Rectal smooth muscle tissue (tissue), 1 donor: ENCODE results near the gene PSMD13.
"Not testable (repeated sequence)": the region's sequence is repeated elsewhere in the genome, so short reads cannot be mapped to it uniquely, and the experiment has no call there.

Source experiments
- H3K27ac ChIP-seq: one replicate; pipeline ENCODE4 v1.7.0; 2013; ENCODE audit warnings: low read depth, low read length, inconsistent platforms
- H3K27me3 ChIP-seq: one replicate; pipeline ENCODE4 v1.7.0; 2013; ENCODE audit warnings: low read length; ENCODE audit not compliant: control insufficient read depth, insufficient read depth
- H3K36me3 ChIP-seq: one replicate; pipeline ENCODE4 v1.7.0; 2013; ENCODE audit warnings: low read length; ENCODE audit not compliant: control insufficient read depth, insufficient read depth
- H3K4me1 ChIP-seq: one replicate; pipeline ENCODE4 v1.7.0; 2013; ENCODE audit warnings: low read length; ENCODE audit not compliant: control insufficient read depth, insufficient read depth
- H3K4me3 ChIP-seq: one replicate; pipeline ENCODE4 v1.7.0; 2013; ENCODE audit warnings: low read length
- H3K9ac ChIP-seq: one replicate; pipeline ENCODE4 v1.7.0; 2013; ENCODE audit warnings: low read length

Gene PSMD13

DNA sequence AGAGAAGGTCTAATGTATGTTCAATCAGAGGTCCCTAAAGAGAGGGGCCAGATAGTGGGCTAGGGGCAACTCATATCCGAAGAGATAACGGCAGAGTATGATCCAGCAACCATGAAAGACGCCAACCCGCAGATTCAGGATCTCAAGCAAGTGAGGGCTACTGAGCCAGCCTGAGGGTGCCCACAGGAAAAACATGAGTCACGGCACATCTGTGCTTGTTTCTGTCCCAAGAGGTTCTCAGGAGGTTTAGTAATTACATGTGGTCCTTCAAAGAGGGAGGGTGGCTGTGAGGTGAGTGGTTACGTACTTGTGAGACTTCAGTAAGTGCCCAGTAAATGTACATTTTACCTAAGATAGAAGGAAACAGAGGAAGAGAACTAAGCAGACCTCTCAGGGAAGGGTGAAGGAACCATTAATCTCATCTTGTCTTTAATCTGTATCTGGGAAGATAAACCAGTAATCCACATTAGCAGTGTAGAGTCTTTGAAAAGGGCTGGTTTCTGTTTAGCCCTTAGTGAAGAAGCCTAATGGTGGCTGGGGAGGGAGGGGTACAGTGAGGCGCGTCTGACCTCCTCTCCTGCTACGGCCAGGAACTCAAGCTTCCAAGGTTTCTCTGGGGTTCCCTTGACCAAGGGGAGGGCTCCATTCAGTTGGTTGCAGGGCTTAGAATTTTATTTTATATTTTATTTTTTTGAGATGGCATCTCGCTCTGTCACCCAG, 10.9 kb upstream of the PSMD13 start:
- H3K36me3 ChIP-seq: peaks cover 4% of the 10 kb centered on the region
- no peak overlapping the region for H3K27ac ChIP-seq
- H3K27me3 ChIP-seq: no peaks in the 10 kb centered on the region
- no peak overlapping the region for H3K4me3 ChIP-seq
- H3K4me1 ChIP-seq: no peaks in the 10 kb centered on the region
- H3K9ac ChIP-seq: no peak overlapping the region

DNA sequence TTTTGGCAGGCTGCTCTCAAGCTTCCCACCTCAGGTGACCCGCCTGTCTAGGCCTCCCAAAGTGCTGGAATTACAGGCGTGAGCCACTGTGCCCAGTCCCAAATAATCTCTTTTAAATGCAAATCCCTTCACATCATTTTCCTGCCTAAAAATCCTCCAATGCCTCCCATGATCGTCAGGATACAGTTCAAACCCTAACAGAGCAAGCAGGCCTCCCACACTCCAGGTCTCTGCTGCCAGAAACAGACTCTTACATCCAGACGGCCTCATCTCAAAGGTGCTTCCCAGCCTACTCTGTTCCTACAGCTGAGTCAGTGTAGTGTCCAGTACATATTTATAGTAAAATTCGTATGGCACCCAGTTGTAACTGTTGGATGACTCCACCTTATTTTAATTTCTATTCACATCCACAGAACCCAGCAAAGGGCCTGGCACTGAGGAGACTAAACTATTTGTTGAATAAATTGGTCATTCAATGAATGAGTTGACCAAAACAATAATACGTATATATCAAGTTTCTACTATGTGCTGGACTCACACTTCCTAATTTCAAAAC, 8.9 kb upstream of the PSMD13 start:
- Histone ChIP-seq H3K27ac (no peak overlapping the region), H3K4me1 (no peaks in the 10 kb centered on the region), H3K27me3 (no peaks in the 10 kb centered on the region), H3K9ac (no peak overlapping the region), H3K4me3 (no peak overlapping the region), H3K36me3 (peaks cover 9% of the 10 kb centered on the region)

GRCh38 chr11:230431-230830, 6.3 kb upstream of the PSMD13 start:
- Histone ChIP-seq H3K9ac (no peak overlapping the region), H3K27me3 (no peaks in the 10 kb centered on the region), H3K36me3 (peaks cover 8% of the 10 kb centered on the region), H3K27ac (no peak overlapping the region), H3K4me3 (no peak overlapping the region), H3K4me1 (peaks cover 2% of the 10 kb centered on the region)

DNA sequence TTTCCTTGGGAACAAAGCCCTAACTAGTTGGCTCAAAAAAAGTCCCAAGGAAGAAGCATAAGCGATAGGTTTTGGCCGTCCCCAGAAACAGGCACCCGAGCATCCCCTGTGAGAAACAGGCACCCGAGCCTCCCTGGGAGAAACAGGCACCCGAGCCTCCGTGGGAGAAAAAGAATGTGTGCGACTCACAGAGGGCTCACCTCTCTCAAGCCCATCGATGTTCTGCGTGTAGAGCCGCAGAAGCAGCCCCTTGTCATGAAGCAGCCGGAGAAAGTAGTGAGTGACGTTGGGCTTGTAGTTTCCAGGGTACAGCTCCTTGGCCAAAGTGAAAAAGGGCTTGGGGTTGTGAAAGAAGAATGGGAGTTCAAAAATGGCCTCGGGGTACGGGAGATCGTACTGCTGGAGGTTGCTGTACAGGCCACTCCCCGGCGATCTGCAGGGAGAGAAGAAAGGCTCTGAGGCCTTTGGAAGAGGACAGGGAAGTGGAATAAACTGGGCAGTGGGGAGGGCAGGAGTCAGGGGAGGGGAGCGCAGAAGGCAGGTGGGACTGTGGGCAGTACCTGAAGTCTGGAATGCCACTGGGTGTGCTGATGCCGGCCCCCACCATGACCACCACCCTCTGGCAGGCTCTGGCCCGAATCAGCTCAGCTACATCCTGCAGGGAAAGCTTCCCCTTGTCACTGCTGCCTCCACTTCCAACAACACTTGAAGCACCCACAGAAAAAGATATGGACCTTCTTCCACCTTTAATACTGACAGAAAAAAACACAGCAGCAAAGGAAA, 3.8 kb upstream of the PSMD13 start:
- Histone ChIP-seq H3K27ac (no peak overlapping the region), H3K27me3 (no peaks in the 10 kb centered on the region), H3K9ac (no peak overlapping the region), H3K36me3 (peaks cover 8% of the 10 kb centered on the region), H3K4me3 (no peak overlapping the region), H3K4me1 (peaks cover 8% of the 10 kb centered on the region)

GRCh38 chr11:235180-235579, 1.6 kb upstream of the PSMD13 start:
- peak overlapping the region; percentile 88 for H3K9ac ChIP-seq
- H3K27ac ChIP-seq: no peak overlapping the region
- peak overlapping the region; percentile 98 for H3K4me3 ChIP-seq
- peaks cover 10% of the 10 kb centered on the region for H3K36me3 ChIP-seq
- peaks cover 8% of the 10 kb centered on the region for H3K4me1 ChIP-seq
- H3K27me3 ChIP-seq: no peaks in the 10 kb centered on the region

DNA sequence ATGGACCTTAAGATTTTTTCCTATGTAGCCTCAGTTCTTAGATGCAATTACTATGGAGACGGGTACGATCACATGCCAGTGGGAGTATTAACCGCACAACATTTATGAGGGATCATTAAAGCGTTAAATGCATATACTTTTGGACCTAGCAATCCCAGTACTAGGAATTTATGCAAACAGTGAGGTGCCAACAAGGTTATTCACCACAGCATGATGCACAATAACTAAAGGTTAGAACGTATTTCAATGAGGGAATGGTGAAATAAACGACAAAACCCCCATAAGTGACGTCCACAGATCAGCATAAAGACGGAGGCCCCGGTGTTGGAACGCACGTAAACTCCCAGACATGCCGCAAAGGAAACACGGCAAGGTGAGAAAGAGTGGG, 1.2 kb upstream of the PSMD13 start:
- peaks cover 10% of the 10 kb centered on the region for H3K36me3 ChIP-seq
- H3K27ac ChIP-seq: peak overlapping the region; percentile 95
- H3K9ac ChIP-seq: peak overlapping the region; percentile 88
- peaks cover 8% of the 10 kb centered on the region for H3K4me1 ChIP-seq
- no peaks in the 10 kb centered on the region for H3K27me3 ChIP-seq
- peak overlapping the region; percentile 98 for H3K4me3 ChIP-seq

DNA sequence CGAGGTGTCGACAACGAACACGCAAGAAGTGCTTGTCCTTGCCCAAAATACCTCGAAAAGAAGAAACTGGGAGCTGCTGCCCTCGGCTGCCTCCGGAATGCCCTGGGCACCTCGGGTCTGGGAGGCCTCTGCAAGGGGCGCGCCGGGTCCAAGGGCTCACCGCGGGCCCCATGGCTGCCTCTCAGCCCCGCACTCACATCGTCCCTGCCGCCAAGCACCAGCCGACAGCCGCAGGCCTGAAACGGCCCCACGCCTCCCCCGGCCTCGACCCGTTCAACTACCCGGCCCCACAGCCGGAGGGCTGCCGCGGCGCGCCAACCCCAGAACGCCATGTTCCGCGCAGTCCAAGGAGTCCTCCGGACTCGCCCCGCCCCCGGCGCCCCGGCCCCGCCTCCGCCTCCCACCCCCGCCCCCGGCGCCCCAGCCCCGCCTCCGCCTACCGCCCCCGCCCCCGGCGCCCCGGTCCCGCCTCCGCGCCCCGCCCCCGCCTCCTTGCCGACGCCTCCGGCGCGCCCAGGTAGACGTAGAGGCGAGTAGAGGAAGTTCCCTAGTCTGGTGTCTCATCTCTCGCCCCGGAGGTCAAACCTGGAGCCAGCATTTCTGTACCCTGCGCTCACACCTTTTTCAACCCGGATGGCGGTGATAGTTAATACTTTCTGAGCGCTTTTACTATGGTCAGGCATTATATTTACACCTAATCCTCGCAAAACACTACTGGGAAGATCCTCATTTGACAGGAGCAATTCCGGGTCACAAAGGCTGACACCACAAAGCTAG, 591 bp upstream of the PSMD13 start, which contains the start of gene SIRT3:
Gene SIRT3, minus strand, starts transcription at position 346 of the 777 bp plus-strand sequence. Its CDS starts 14 bp downstream, at position 332.
- Histone ChIP-seq H3K9ac (peak within 1 kb of the TSS; percentile 88), H3K27ac (peak within 1 kb of the TSS; percentile 97), H3K27me3 (no peaks in the 10 kb centered on the region), H3K36me3 (peaks cover 10% of the 10 kb centered on the region), H3K4me1 (peaks cover 8% of the 10 kb centered on the region), H3K4me3 (peak within 1 kb of the TSS; percentile 98)

GRCh38 chr11:238346-238745, 1.6 kb downstream of the PSMD13 start:
- not testable (repeated sequence) for H3K9ac ChIP-seq, H3K4me3 ChIP-seq, H3K27ac ChIP-seq, H3K4me1 ChIP-seq, H3K27me3 ChIP-seq
- H3K36me3 ChIP-seq: peaks cover 12% of the 10 kb centered on the region

DNA sequence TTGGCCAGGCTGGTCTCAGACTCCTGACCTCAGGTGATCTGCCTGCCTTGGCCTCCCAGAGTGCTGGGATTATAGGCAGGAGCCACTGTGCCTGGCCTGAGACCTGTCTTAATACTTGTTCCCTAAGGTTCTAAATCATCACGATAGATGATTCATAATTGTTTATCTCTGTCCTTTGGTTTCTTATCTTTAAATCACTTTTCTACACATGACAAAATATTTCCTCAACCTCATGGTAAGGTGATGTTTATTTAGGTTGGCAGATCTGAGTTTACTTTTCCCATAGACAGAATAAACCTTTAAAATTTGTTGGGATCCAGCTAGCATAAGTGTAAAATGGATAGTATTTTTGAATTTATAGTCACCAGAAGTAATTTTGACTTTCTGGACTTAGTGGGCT, 3.5 kb downstream of the PSMD13 start:
- Histone ChIP-seq H3K27ac (no peak overlapping the region), H3K4me1 (peaks cover 7% of the 10 kb centered on the region), H3K36me3 (peaks cover 17% of the 10 kb centered on the region), H3K4me3 (no peak overlapping the region), H3K27me3 (no peaks in the 10 kb centered on the region), H3K9ac (no peak overlapping the region)

- Histone ChIP-seq H3K9ac (no peak overlapping the region), H3K4me3 (no peak overlapping the region), H3K4me1 (peaks cover 2% of the 10 kb centered on the region), H3K36me3 (peaks cover 25% of the 10 kb centered on the region), H3K27me3 (no peaks in the 10 kb centered on the region), H3K27ac (no peak overlapping the region)
Observed at GRCh38 chr11:241634-242033, 4.9 kb downstream of the PSMD13 start.

- H3K4me1 ChIP-seq: no peaks in the 10 kb centered on the region
- H3K27ac ChIP-seq: no peak overlapping the region
- H3K9ac ChIP-seq: no peak overlapping the region
- H3K36me3 ChIP-seq: peaks cover 43% of the 10 kb centered on the region
- no peaks in the 10 kb centered on the region for H3K27me3 ChIP-seq
- H3K4me3 ChIP-seq: no peak overlapping the region
Observed at GRCh38 chr11:244376-244775, 7.6 kb downstream of the PSMD13 start.

DNA sequence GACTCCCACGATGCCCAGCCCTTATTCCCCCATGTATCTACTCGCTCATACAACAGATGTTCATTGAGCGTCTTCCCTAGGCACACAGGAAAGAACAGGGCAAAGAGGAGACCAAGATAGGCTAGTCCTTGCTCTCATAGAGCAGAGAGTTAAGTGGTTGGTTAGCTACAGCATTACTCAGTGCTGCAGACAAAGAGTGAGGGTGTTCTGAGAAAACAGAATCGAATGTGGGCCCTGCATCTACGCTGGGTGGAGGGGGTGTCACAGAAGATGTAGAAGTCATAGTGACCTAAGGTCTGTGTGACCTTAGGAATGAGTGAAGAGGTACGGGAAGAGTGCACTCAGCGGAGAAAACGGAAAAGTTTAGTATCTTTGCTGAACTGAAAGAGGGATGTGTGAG, 12.3 kb downstream of the PSMD13 start:
- no peaks in the 10 kb centered on the region for H3K27me3 ChIP-seq
- H3K9ac ChIP-seq: no peak overlapping the region
- H3K4me1 ChIP-seq: no peaks in the 10 kb centered on the region
- no peak overlapping the region for H3K4me3 ChIP-seq
- H3K27ac ChIP-seq: no peak overlapping the region
- peaks cover 41% of the 10 kb centered on the region for H3K36me3 ChIP-seq
